PC-3 (cell line): Measurements from ENCODE around the gene IL1RAPL1. TPM values are rescaled to one million over a fixed set of nuclear protein-coding genes. Genes with fewer than 3 reads are reported as not detected.

Source experiments
- ATAC-seq: fragments of 200-7000 bp; cut with Tn5 transposase; 2 replicates; pipeline ENCODE4 v1.9.1; 2020; ENCODE audit warnings: mild to moderate bottlenecking, moderate library complexity
- BruUV-seq: library from RNA; stranded (reverse); fragments of 400-500 nt; replicated peaks from 2 replicates; lab custom pipeline; 2021; lab: Mats Ljungman, UMichigan
- CTCF ChIA-PET: fragments of 300-600 bp; sonication (Branson Sonifier 250); formaldehyde crosslinking; loops from one replicate; lab custom pipeline; 2022; ENCODE audit warnings: antibody characterized with exemption; lab: Charles Lee
- POLR2A ChIA-PET: fragments of 300-600 bp; sonication (Branson Sonifier 250); formaldehyde crosslinking; loops from one replicate; lab custom pipeline; 2022; ENCODE audit warnings: antibody characterized with exemption; ENCODE audit not compliant: unreplicated experiment; lab: Charles Lee
- DNase-seq: peaks from one replicate; pipeline ENCODE4 v3.0.0-alpha.2; 2015
- H2AFZ ChIP-seq: fragments of 300-600 bp; sonication (generic); 2 replicates; pipeline ENCODE4 v1.6.0; 2016; ENCODE audit warnings: antibody characterized with exemption, low read length
- H3F3A ChIP-seq: fragments of 300-600 bp; sonication (generic); one replicate; pipeline ENCODE4 v1.6.0; 2017; ENCODE audit warnings: antibody characterized with exemption, low read length, control low read depth, mild to moderate bottlenecking; ENCODE audit not compliant: unreplicated experiment
- H3K27ac ChIP-seq: fragments of 300-600 bp; sonication (generic); 2 replicates; pipeline ENCODE4 v1.5.1; 2016; ENCODE audit warnings: mild to moderate bottlenecking, low read length
- H3K27me3 ChIP-seq: fragments of 300-600 bp; sonication (generic); 2 replicates; pipeline ENCODE4 v1.6.1; 2016; ENCODE audit warnings: low read length, mixed read lengths
- H3K36me3 ChIP-seq: fragments of 300-600 bp; sonication (generic); 2 replicates; pipeline ENCODE4 v1.6.1; 2016; ENCODE audit warnings: low read depth, mixed run types, low read length, mixed read lengths
- H3K4me1 ChIP-seq: fragments of 300-600 bp; sonication (generic); 2 replicates; pipeline ENCODE4 v1.5.1; 2016; ENCODE audit warnings: low read length; ENCODE audit not compliant: insufficient read depth
- H3K4me2 ChIP-seq: fragments of 300-600 bp; sonication (generic); 2 replicates; pipeline ENCODE4 v1.6.0; 2016; ENCODE audit warnings: low read length
- H3K4me3 ChIP-seq: fragments of 300-600 bp; sonication (generic); 2 replicates; pipeline ENCODE4 v1.5.1; 2016; ENCODE audit warnings: mild to moderate bottlenecking, low read length, mixed read lengths
- H3K79me2 ChIP-seq: fragments of 300-600 bp; sonication (generic); 2 replicates; pipeline ENCODE4 v1.6.1; 2017; ENCODE audit warnings: low read length, mixed read lengths
- H3K9ac ChIP-seq: fragments of 300-600 bp; sonication (generic); 2 replicates; pipeline ENCODE4 v1.6.0; 2016; ENCODE audit warnings: mild to moderate bottlenecking, low read length
- H3K9me2 ChIP-seq: fragments of 300-600 bp; sonication (generic); replicated peaks from 2 replicates; pipeline ENCODE4 v1.6.1; 2016; ENCODE audit warnings: mixed run types, low read length, mixed read lengths
- H3K9me3 ChIP-seq: fragments of 300-600 bp; sonication (generic); 2 replicates; pipeline ENCODE4 v1.6.1; 2016; ENCODE audit warnings: low read length, mixed read lengths
- H4K20me1 ChIP-seq: fragments of 300-600 bp; sonication (generic); 2 replicates; pipeline ENCODE4 v1.6.1; 2016; ENCODE audit warnings: low read length, mixed read lengths
- EZH2 ChIP-seq: fragments of 300-600 bp; sonication (generic); IDR thresholded peaks from one replicate; pipeline ENCODE4 v1.6.1; 2017; ENCODE audit warnings: antibody characterized with exemption, mild to moderate bottlenecking, low read length; ENCODE audit not compliant: unreplicated experiment
- EZH2phosphoT487 ChIP-seq: fragments of 300-600 bp; sonication (generic); IDR thresholded peaks from 2 replicates; pipeline ENCODE4 v1.6.1; 2018; ENCODE audit warnings: mild to moderate bottlenecking, antibody characterized with exemption, low read length, borderline replicate concordance
- intact Hi-C: fragments of 100-400 bp; cut with micrococcal nuclease; formaldehyde crosslinking; loops from 2 replicates; pipeline ENCODE4 v1.9.0; 2023
- total RNA-seq: library from RNA; depleted of rRNA; stranded (reverse); fragments of >200 nt; gene quantifications from 2 replicates; pipeline ENCODE4 v1.2.3, GENCODE V29; 2014
- TF ChIP-seq, protein P1 (sequence below): fragments of 300-600 bp; sonication (generic); conservative IDR thresholded peaks from 2 replicates; pipeline ENCODE4 v1.5.1; 2017; ENCODE audit warnings: antibody characterized with exemption, low read depth, mild to moderate bottlenecking, low read length

The IL1RAPL1 gene
- total RNA-seq, 1 experiment from 2014 or later = 0.44 TPM

DNA sequence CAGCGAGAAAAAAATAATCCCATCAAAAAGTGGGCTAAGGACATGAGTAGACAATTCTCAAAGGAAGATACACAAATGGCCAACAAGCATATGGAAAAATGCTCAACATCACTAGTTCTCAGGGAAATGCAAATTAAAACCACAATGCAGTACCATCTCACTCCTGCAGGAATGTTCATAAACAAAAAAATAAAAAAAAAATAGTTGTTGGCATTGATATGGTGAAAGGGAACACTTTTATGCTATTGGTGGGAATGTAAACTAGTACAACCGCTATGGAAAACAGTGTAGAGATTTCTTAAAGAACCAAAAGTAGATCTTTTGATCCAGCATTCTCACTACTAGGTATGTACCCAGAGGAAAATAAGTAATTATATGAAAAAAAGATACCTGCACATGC, 1119.8 kb downstream of the IL1RAPL1 start:
- ChIA-PET CTCF (no interaction called here), POLR2A (no interaction called here)
- ATAC-seq = no peak
- Histone ChIP-seq H3K27ac (no peak overlapping the region), H3K9me2 (no peaks in the 10 kb centered on the region), H3K9me3 (no peaks in the 10 kb centered on the region), H4K20me1 (no peaks in the 10 kb centered on the region), H3K4me1 (no peaks in the 10 kb centered on the region), H3K4me3 (no peak overlapping the region), H2AFZ (no peak overlapping the region), H3K27me3 (no peaks in the 10 kb centered on the region), H3F3A (no peaks in the 10 kb centered on the region), H3K79me2 (no peaks in the 10 kb centered on the region), H3K4me2 (no peak overlapping the region), H3K36me3 (no peaks in the 10 kb centered on the region), H3K9ac (no peak overlapping the region)
- no peak for DNase-seq
- no TSS peak for BruUV-seq
- TF ChIP-seq, protein P1, sequence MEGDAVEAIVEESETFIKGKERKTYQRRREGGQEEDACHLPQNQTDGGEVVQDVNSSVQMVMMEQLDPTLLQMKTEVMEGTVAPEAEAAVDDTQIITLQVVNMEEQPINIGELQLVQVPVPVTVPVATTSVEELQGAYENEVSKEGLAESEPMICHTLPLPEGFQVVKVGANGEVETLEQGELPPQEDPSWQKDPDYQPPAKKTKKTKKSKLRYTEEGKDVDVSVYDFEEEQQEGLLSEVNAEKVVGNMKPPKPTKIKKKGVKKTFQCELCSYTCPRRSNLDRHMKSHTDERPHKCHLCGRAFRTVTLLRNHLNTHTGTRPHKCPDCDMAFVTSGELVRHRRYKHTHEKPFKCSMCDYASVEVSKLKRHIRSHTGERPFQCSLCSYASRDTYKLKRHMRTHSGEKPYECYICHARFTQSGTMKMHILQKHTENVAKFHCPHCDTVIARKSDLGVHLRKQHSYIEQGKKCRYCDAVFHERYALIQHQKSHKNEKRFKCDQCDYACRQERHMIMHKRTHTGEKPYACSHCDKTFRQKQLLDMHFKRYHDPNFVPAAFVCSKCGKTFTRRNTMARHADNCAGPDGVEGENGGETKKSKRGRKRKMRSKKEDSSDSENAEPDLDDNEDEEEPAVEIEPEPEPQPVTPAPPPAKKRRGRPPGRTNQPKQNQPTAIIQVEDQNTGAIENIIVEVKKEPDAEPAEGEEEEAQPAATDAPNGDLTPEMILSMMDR = no peak
- TF ChIP-seq EZH2 = no peak
- no peak for TF ChIP-seq EZH2phosphoT487
- intact Hi-C loops = no loop called here

DNA sequence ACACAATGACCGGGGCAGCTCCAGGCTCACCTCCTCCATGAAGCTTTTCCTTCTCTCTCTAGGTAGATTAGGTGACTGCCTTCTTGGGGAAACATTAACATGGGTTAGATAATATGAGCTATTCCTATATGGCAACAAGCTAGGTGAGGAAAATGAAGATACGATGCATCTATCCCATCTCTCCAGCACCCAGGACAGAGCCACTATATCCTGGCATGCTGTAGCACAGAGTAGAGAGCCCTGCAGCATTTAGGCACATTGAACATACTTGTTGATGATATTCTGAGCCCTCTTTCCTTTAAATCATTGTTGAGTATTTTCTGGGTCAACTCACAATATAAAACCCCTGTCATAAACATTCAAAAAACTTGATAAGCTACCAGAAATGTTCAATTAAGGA, 1133.9 kb downstream of the IL1RAPL1 start:
- Histone ChIP-seq H3K4me3 (no peak overlapping the region), H3K9ac (no peak overlapping the region), H3K4me1 (no peaks in the 10 kb centered on the region), H3K27ac (no peak overlapping the region), H3K9me2 (no peaks in the 10 kb centered on the region), H4K20me1 (no peaks in the 10 kb centered on the region), H3K36me3 (no peaks in the 10 kb centered on the region), H3K9me3 (no peaks in the 10 kb centered on the region), H3K27me3 (no peaks in the 10 kb centered on the region), H3K79me2 (no peaks in the 10 kb centered on the region), H2AFZ (no peak overlapping the region), H3F3A (no peaks in the 10 kb centered on the region), H3K4me2 (no peak overlapping the region)
- TF ChIP-seq, protein P1 = no peak
- TF ChIP-seq EZH2 (no peak), EZH2phosphoT487 (no peak)
- intact Hi-C loops = no loop called here
- DNase-seq (no peak), ATAC-seq (no peak)
- CTCF ChIA-PET = no interaction called here
- POLR2A ChIA-PET = no interaction called here
- BruUV-seq = no TSS peak

DNA sequence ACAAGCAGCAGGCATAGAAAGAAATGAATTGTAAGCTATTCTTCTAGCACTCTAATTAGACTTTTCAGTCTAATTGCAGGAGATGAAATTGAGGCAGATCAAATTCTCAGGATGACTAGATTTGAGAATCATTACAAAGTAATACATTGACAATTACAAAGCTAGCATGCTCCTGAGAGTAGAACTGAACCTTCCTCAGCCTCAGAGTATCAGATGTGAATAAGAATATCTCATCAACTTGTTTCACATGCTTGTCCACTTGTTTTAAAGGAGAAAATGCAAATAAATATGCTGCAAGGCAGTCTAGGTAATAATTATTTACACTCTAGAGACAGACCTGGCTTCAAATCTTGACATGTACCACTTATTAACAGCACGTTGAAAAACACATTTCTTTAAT, 1137.1 kb downstream of the IL1RAPL1 start:
- no peaks in the 10 kb centered on the region for H3F3A ChIP-seq
- TF ChIP-seq, protein P1 = no peak
- TF ChIP-seq EZH2phosphoT487 (no peak), EZH2 (no peak)
- CTCF ChIA-PET = no interaction called here
- no peak overlapping the region for H2AFZ ChIP-seq
- H3K9me3 ChIP-seq = no peaks in the 10 kb centered on the region
- POLR2A ChIA-PET = no interaction called here
- no peaks in the 10 kb centered on the region for H3K79me2 ChIP-seq
- no peak overlapping the region for H3K4me3 ChIP-seq
- ATAC-seq (no peak), DNase-seq (no peak)
- no peak overlapping the region for H3K27ac ChIP-seq
- no peak overlapping the region for H3K4me2 ChIP-seq
- no peaks in the 10 kb centered on the region for H3K4me1 ChIP-seq
- no peaks in the 10 kb centered on the region for H3K36me3 ChIP-seq
- intact Hi-C loops = no loop called here
- H4K20me1 ChIP-seq = no peaks in the 10 kb centered on the region
- no TSS peak for BruUV-seq
- H3K9ac ChIP-seq = no peak overlapping the region
- no peaks in the 10 kb centered on the region for H3K27me3 ChIP-seq
- no peaks in the 10 kb centered on the region for H3K9me2 ChIP-seq
